Lung (tissue), 12 donors: Measurements from ENCODE around the gene FAM193A. TPM values are rescaled to one million over a fixed set of nuclear protein-coding genes. Genes with fewer than 3 reads are reported as not detected.
A peak's percentile ranks its signal among the peaks of the same experiment; 100 is the strongest.

ENCODE experiments used
- ATAC-seq: fragments of 200-7000 bp; cut with Tn5 transposase; one replicate; pipeline ENCODE4 v1.9.1; 2020; ENCODE audit warnings: moderate number of reproducible peaks; ENCODE audit not compliant: insufficient read depth, low FRiP score
- DNase-seq, 3 donors: peaks; one replicate each; pipeline ENCODE4 v3.0.0-alpha.2; 2013 to 2017
- H3K27ac ChIP-seq, 2 donors: one replicate each; pipeline ENCODE4 v1.5.1; 2013; ENCODE audit warnings: mild to moderate bottlenecking in 2 of 2, moderate library complexity in 2 of 2, control low read depth in 1 of 2, inconsistent platforms in 1 of 2, low read depth in 1 of 2, low read length in 1 of 2
- H3K27me3 ChIP-seq, 3 donors: one replicate each; pipeline ENCODE4 v1.5.1; 2013; ENCODE audit warnings: low read length in 2 of 3; ENCODE audit not compliant: control insufficient read depth in 3 of 3, insufficient read depth in 3 of 3
- H3K36me3 ChIP-seq, 4 donors: one replicate each; pipeline ENCODE4 v1.5.1; 2013; ENCODE audit warnings: low read length in 4 of 4, mild to moderate bottlenecking in 1 of 4, moderate library complexity in 1 of 4; ENCODE audit not compliant: control insufficient read depth in 4 of 4, insufficient read depth in 4 of 4
- H3K4me1 ChIP-seq, 5 donors: one replicate each; pipeline ENCODE4 v1.5.1; 2013; ENCODE audit warnings: low read length in 5 of 5, mild to moderate bottlenecking in 2 of 5, moderate library complexity in 1 of 5; ENCODE audit not compliant: control insufficient read depth in 5 of 5, insufficient read depth in 5 of 5
- H3K4me3 ChIP-seq: one replicate; pipeline ENCODE4 v1.5.1; 2013; ENCODE audit warnings: mild to moderate bottlenecking, control low read depth, moderate library complexity
- H3K9ac ChIP-seq, 2 donors: one replicate each; pipeline ENCODE4 v1.5.1; 2013; ENCODE audit warnings: low read length in 2 of 2, control low read depth in 1 of 2; ENCODE audit not compliant: insufficient read depth in 1 of 2
- H3K9me3 ChIP-seq, 4 donors: one replicate each; pipeline ENCODE4 v1.5.1; 2013; ENCODE audit warnings: low read length in 3 of 4, mild to moderate bottlenecking in 1 of 4, moderate library complexity in 1 of 4; ENCODE audit not compliant: control insufficient read depth in 4 of 4, insufficient read depth in 3 of 4
- WGBS, 2 donors: extraction: QIAGEN DNeasy Blood & Tissue Kit; methylation state at CpG; one replicate each; pipeline ENCODE4 v1.1.7; 2013; 5-methylcytosine and 5-hydroxymethylcytosine counted together
- polyA plus RNA-seq, 2 donors: library from polyadenylated mRNA; stranded (reverse); fragments of 200-250 nt; gene quantifications; one replicate each; pipeline ENCODE4 v1.2.1, GENCODE V29; 2013
- total RNA-seq, 2 donors: library from RNA; depleted of rRNA in 1 of 2; stranded (reverse); fragments of >200 nt in 1 of 2; gene quantifications; one replicate each; pipeline ENCODE4 v1.2.1, GENCODE V29; 2014 to 2021
- TF ChIP-seq, protein P1 (sequence below): IDR thresholded peaks from 2 replicates; pipeline ENCODE4 v1.5.1; 2012; ENCODE audit warnings: mild to moderate bottlenecking; ENCODE audit errors: control extremely low read depth, extremely low read depth
- donor health status: control.
- donor health status: control.
- donor health status: Bipolar disorder and iron deficiency.
- donor health status: healthy.
- donor health status: DM: yes; HTN: yes; CAD: no.

The FAM193A gene
- total and polyA plus RNA-seq, 4 donors, result 9.7 to 33.2 (median 17.5) TPM

DNA sequence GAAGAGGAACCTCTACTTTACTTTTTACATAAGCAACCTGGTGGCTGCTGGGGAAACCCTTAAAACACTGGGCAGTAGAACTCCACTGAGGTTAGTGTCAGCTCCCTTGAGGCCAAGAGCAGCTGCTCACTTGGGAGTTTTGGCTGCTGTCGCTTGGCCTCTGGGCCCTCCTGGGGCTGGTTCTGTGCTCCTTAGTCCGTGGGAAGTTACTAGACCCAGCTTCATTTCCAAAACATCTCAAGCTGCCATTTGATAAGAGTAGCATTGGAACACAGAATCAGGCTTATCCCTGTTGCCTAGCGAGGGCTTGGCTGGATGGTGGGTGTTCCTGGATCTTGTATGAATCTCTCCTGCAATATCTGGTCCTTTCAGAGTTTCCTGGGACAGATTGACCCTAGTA lies 41.5 kb upstream of the FAM193A start:
- no peaks in the 10 kb centered on the region for H3K9me3 ChIP-seq
- ATAC-seq (no peak), DNase-seq (no peak)
- WGBS, 2 donors, result 83 to 89% methylated on average over 3 of the region's 3 CpGs
- peaks cover 11 to 42% (median 31%) of the 10 kb centered on the region in 4 donors for H3K36me3 ChIP-seq
- no peak overlapping the region for H3K9ac ChIP-seq
- peaks cover 0 to 5% (median 0%) of the 10 kb centered on the region in 5 donors for H3K4me1 ChIP-seq
- H3K27me3 ChIP-seq, result no peaks in the 10 kb centered on the region
- no peak overlapping the region for H3K27ac ChIP-seq
- TF ChIP-seq, protein P1, sequence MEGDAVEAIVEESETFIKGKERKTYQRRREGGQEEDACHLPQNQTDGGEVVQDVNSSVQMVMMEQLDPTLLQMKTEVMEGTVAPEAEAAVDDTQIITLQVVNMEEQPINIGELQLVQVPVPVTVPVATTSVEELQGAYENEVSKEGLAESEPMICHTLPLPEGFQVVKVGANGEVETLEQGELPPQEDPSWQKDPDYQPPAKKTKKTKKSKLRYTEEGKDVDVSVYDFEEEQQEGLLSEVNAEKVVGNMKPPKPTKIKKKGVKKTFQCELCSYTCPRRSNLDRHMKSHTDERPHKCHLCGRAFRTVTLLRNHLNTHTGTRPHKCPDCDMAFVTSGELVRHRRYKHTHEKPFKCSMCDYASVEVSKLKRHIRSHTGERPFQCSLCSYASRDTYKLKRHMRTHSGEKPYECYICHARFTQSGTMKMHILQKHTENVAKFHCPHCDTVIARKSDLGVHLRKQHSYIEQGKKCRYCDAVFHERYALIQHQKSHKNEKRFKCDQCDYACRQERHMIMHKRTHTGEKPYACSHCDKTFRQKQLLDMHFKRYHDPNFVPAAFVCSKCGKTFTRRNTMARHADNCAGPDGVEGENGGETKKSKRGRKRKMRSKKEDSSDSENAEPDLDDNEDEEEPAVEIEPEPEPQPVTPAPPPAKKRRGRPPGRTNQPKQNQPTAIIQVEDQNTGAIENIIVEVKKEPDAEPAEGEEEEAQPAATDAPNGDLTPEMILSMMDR, result no peak
- no peak overlapping the region for H3K4me3 ChIP-seq

DNA sequence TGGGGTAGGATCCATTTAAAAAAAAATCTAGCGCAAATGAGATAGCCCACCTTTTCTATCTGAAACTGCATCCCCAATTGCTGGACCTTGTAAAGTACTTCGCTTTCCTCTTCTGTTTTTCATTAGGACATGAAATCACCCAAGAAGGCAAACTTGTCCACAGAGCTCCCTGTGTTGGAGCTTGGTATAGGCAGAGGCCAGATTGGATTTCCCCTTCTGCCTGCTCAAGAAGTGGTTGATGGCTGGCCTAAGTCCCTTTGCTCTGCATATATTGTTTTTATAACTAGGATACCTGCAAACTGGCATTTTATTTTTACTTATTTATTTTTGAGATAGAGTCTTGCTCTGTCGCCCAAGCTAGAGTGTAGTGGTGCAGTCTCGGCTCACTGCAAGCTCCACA lies 39.1 kb upstream of the FAM193A start:
- DNase-seq, result no peak
- peaks cover 16 to 53% (median 36%) of the 10 kb centered on the region in 4 donors for H3K36me3 ChIP-seq
- H3K27me3 ChIP-seq, result no peaks in the 10 kb centered on the region
- no peak for ATAC-seq
- no peaks in the 10 kb centered on the region for H3K9me3 ChIP-seq
- WGBS, 2 donors, result 98% methylated on average over 4 of the region's 4 CpGs
- H3K27ac ChIP-seq, result no peak overlapping the region
- H3K4me1 ChIP-seq, result peaks cover 0 to 7% (median 0%) of the 10 kb centered on the region in 5 donors
- H3K4me3 ChIP-seq, result no peak overlapping the region
- TF ChIP-seq, protein P1, result no peak
- no peak overlapping the region for H3K9ac ChIP-seq

DNA sequence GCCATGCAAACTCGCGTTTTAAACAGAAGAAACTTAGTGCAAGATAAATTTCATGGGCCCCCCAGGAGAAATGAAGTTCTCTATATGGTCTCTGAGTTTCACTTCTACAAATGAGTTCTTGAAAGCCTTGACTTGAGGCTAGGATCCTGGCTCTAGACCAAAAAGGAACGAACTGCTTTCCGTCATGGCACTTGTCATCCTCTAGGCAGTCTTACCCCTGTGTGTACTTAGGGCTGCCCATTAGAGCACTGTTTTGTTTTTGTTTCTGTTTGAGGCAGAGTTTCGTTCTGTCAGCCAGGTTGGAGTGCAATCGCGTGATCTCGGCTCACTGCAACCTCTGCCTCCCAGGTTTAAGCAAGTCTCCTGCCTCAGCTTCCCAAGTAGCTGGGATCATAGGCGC lies 38.5 kb upstream of the FAM193A start:
- TF ChIP-seq, protein P1, result no peak
- Histone ChIP-seq H3K27me3 (no peaks in the 10 kb centered on the region), H3K9ac (no peak overlapping the region), H3K9me3 (no peaks in the 10 kb centered on the region), H3K36me3 (peaks cover 16 to 47% (median 31%) of the 10 kb centered on the region in 4 donors), H3K27ac (no peak overlapping the region), H3K4me3 (no peak overlapping the region), H3K4me1 (peaks cover 0 to 7% (median 0%) of the 10 kb centered on the region in 5 donors)
- WGBS, 2 donors, result 83% methylated on average over 9 of the region's 9 CpGs
- ATAC-seq (peak; percentile 34), DNase-seq (peak in 1 of 3 donors; percentile 23)

- Histone ChIP-seq H3K9ac (no peak overlapping the region), H3K27me3 (no peaks in the 10 kb centered on the region), H3K4me1 (peaks cover 0 to 3% (median 0%) of the 10 kb centered on the region in 5 donors), H3K9me3 (no peaks in the 10 kb centered on the region), H3K36me3 (peaks cover 16 to 37% (median 28%) of the 10 kb centered on the region in 4 donors), H3K4me3 (no peak overlapping the region), H3K27ac (no peak overlapping the region)
- TF ChIP-seq, protein P1, result no peak
- DNase-seq (no peak), ATAC-seq (no peak)
- WGBS, 2 donors, result 90 to 92% methylated on average over 2 of the region's 2 CpGs
Observed at GRCh38 chr4:2500547-2500946, 35.9 kb upstream of the FAM193A start.
